ENCODE results near the gene GCG. TPM values are rescaled to one million over a fixed set of nuclear protein-coding genes. Genes with fewer than 3 reads are reported as not detected.

The GCG gene
- total RNA-seq, result not detected
- under 1 TPM in 1 of 2 donors, not detected in 1; 0.32 TPM for polyA plus RNA-seq
- long read RNA-seq, donor 1, result 0 reads
- long read RNA-seq, donor 2, result 0 reads
- long read RNA-seq, donor 3, result 0 reads

DNA sequence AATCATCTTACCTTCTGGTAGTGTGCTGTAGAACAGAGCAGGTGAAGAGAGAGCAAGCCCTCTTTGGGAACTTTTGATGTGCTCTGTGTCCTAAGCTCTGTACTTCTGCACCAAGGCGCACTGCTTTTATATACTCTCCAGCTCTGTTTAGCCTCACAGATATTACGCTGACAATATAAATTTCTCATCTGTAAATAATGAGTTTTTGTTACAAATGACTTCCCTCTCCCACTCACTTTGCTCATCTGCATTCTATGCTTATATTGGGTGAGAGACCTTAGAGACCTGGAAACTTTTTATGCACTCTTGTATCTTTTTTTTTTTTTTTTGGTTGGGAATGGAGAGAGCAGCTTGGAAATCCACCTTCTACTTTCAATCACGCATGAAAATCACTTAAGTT lies at the start of gene GCG:
TSS of gene GCG (minus strand) at position 101 of the 400 bp plus-strand sequence. CDS start 3,069 bp downstream, outside the sequence.
- ATAC-seq, result no peak
- intact Hi-C loops (cut with DNase I), result loop anchor here in 4 of 10 donors (5.0 to 10.0 kb wide), 3 partner anchors 143 to 153 kb away; no protein-coding TSS in a partner anchor
- 87 to 91% methylated on average over 3 of the region's 3 CpGs for WGBS, 2 donors

DNA sequence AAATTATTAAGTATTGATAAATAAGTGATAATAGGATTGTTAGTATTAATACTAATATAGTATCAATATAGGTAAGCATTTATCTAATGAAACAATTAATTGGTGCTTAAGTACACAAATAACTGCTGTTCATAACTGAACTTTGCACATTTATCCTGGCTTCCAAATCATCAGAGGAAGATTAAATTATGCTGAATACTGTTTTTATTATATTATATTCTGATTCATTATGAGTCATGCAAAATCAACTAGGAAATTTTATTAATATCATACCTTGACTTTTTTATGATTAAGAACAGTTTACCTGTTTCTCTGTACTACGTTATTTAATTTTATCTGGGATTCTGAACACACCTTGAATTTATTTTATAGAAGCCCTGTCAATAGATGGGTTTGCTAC lies 48.6 kb upstream of the GCG start:
- Histone ChIP-seq H3K27ac (no peak overlapping the region), H3K36me3 (peaks cover 0 to 50% (median 0%) of the 10 kb centered on the region in 9 donors), H3K4me3 (no peak overlapping the region), H3K9me3 (no peaks in the 10 kb centered on the region), H3K4me1 (no peaks in the 10 kb centered on the region), H3K27me3 (no peaks in the 10 kb centered on the region)
- WGBS, 2 donors, result 85 to 91% methylated on average over 1 of the region's 1 CpG
- intact Hi-C loops (cut with DNase I), result no loop called here
- no peak for DNase-seq
- no peak for ATAC-seq
- TF ChIP-seq, protein P1, sequence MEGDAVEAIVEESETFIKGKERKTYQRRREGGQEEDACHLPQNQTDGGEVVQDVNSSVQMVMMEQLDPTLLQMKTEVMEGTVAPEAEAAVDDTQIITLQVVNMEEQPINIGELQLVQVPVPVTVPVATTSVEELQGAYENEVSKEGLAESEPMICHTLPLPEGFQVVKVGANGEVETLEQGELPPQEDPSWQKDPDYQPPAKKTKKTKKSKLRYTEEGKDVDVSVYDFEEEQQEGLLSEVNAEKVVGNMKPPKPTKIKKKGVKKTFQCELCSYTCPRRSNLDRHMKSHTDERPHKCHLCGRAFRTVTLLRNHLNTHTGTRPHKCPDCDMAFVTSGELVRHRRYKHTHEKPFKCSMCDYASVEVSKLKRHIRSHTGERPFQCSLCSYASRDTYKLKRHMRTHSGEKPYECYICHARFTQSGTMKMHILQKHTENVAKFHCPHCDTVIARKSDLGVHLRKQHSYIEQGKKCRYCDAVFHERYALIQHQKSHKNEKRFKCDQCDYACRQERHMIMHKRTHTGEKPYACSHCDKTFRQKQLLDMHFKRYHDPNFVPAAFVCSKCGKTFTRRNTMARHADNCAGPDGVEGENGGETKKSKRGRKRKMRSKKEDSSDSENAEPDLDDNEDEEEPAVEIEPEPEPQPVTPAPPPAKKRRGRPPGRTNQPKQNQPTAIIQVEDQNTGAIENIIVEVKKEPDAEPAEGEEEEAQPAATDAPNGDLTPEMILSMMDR (IDR thresholded peaks at IDR 0.05), result no peak

More for the DNA sequence above, at the start of gene GCG:
- no peaks in the 10 kb centered on the region for H3K36me3 ChIP-seq
- no peaks in the 10 kb centered on the region for H3K9me3 ChIP-seq
- TF ChIP-seq, protein P1 (IDR thresholded peaks at IDR 0.05), result no peak
- no peak for DNase-seq
- H3K4me3 ChIP-seq, result no peak within 1 kb of the TSS
- no peaks in the 10 kb centered on the region for H3K4me1 ChIP-seq
- peaks cover 0 to 7% (median 0%) of the 10 kb centered on the region in 7 donors for H3K27me3 ChIP-seq
- H3K27ac ChIP-seq, result no peak within 1 kb of the TSS

DNA sequence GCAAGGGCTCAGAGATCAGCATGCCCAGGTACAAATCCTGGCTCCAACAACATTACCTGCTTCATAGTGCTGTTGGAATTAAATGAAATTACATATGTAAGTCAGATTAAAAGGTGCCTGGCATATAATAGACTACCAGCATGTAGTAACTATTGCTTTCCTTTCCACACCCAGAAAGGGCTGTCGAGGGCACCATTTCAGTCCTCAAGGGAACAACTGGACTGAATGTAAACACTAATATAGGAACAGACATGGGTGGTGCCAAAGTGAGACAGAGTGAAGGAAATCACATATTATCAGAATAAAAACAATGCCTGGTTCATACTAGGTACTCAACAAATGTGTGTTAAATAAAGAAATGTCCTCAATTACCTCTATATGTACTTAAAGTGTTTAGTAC lies 47.9 kb upstream of the GCG start:
- ATAC-seq (no peak), DNase-seq (no peak)
- no peak overlapping the region for H3K4me3 ChIP-seq
- no peaks in the 10 kb centered on the region for H3K9me3 ChIP-seq
- peaks cover 0 to 54% (median 0%) of the 10 kb centered on the region in 9 donors for H3K36me3 ChIP-seq
- no peaks in the 10 kb centered on the region for H3K4me1 ChIP-seq
- WGBS, 2 donors, result 73 to 77% methylated on average over 1 of the region's 1 CpG
- TF ChIP-seq, protein P1 (IDR thresholded peaks at IDR 0.05), result no peak
- intact Hi-C loops (cut with DNase I), result no loop called here
- no peak overlapping the region for H3K27ac ChIP-seq
- H3K27me3 ChIP-seq, result no peaks in the 10 kb centered on the region

DNA sequence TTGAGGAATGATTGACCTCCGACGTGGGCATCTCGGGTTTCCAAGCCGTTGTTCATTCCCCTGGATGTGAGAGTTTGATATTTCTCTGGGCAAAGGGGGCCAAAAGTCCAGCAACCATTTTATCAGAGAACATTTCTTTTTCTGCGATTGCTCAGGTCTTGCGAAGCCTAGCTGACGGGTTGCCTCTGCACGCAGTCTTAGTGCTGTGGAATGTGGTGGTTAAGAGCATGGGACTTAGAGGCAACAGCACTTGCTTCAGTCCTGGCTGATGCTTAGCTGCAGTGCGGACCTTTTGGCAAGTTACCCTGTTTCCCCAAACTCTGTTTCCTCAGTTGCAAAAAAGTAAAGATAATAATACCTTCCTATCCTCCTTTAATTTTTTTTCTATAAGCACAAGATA lies 46.2 kb upstream of the GCG start:
- WGBS, 2 donors, result 79 to 86% methylated on average over 9 of the region's 9 CpGs

More for the DNA sequence above, 46.2 kb upstream of the GCG start:
- intact Hi-C loops (cut with DNase I), result no loop called here
- H3K36me3 ChIP-seq, result peaks cover 0 to 54% (median 0%) of the 10 kb centered on the region in 9 donors
- TF ChIP-seq, protein P1 (IDR thresholded peaks at IDR 0.05), result no peak
- H3K4me1 ChIP-seq, result no peaks in the 10 kb centered on the region
- no peak overlapping the region for H3K4me3 ChIP-seq
- H3K27ac ChIP-seq, result no peak overlapping the region
- ATAC-seq (no peak), DNase-seq (no peak)
- H3K9me3 ChIP-seq, result no peaks in the 10 kb centered on the region
- H3K27me3 ChIP-seq, result no peaks in the 10 kb centered on the region
